NCI-H226 (cell line): Measurements from ENCODE around the gene ASTN2.

Experiments used
- DNase-seq: peaks from one replicate; pipeline ENCODE4 v3.0.0-alpha.2; 2015

ASTN2 gene

DNA sequence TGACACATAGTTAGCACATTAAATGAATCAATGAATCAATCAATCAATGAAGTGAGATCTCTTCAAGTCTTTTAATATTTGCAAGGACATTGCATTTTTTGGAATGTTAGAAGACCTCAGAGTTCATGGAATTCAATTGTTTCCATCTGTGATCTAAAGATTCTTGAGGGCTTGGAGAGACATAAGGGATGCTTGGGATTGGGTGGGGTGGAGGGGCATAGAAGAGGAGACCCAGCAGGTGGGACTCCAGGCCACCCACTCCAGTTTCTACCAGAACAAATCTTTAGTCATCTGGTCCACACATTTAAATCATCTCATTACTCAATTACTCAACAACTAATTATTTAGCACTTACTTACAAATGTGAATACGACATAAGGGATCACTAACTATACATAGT lies 978.7 kb downstream of the ASTN2 start:
- DNase-seq, result no peak

DNA sequence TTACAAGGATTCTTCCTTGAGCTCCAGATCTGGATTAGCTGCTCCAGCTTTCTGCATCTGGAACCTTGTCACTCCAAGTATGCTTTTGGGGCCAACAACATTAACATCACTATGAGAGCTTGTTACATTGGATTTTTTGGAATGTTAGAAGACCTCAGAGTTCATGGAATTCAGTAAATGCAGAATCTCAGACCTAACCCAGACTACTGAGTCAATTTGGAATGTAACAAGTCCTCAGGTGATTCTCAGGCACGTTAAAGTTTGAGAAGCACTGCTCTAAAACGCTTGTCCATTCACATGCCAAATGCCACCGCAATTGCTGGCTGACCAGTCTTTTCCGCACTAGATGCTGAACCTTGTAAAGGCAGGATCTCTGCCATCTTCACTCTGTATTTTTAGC lies 979.2 kb downstream of the ASTN2 start:
- DNase-seq, result no peak

DNA sequence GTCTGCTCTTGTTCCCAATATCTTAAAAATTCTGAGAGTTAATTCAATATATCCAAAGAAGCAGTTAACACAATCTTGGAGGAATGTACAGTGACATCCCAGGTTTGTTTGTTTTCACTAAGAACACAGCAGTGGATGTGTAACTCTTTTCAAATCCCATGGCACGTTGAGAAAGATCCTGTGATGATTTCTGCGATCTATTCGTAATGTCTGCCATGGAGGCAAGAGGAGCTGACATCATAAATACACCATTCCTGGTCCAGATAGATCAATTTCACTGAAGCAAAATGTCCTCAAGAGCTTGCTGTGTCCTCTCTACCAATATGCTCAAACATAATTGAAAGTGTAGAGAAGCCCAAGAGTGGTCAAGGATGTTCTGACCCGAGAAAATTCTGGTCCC lies 980.5 kb downstream of the ASTN2 start:
- no peak for DNase-seq

DNA sequence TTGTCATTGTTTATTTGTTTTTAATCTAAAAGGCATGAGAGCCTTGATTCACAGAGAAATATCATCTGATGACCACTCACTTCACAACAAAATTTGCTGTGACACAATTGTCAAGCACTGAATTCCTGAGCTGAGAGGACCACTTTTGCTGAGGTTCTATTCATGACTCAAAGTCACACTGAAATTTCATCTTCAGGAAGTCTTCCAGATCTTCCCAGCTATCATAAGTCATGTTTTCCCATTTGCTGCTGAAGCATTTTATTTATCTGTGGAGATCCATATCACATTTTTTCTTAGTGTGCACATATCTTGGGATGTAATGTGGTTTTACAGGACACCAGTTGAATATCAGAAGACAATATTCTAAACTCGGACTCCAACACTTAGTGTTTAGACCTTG lies 982.8 kb downstream of the ASTN2 start:
- DNase-seq, result no peak

DNA sequence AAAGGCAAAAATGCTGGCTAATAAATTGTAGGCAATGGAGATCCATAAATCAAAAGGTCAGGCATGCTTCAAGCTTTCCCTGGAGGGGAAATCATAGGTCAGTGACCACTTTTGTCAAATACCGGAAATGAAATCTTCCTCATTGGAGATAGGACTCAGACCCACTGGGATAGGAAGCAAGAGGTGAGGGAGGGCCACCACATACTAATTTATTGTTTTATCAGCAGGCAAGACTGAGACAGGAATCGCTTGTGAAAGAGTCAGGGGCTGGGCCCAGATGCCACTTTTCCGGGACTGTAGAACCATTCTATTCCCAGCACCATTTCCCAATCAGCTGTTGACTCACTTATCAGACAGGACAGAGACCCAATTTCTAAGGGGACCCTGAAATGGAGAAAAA lies 984.0 kb downstream of the ASTN2 start:
- no peak for DNase-seq

DNA sequence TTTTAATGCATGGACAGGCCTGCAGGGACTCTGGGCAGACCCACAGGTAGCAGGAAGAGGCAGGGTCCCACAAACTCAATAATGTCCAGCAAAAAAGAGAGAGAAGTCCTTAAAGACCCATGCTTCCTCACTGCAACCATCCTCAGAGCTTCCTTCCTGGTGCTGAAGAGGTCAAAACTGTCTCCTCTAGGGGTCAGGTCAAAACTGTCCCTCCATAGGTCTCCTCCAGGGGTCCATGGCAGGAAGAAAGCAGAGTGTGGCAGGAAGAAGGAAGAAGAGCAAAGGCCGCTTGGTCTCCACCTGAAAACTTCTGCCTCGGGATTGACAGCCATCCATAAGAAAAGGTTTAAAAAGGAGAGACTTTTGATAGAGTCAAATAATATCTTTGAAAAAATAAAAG lies 989.6 kb downstream of the ASTN2 start:
- DNase-seq, result no peak

DNA sequence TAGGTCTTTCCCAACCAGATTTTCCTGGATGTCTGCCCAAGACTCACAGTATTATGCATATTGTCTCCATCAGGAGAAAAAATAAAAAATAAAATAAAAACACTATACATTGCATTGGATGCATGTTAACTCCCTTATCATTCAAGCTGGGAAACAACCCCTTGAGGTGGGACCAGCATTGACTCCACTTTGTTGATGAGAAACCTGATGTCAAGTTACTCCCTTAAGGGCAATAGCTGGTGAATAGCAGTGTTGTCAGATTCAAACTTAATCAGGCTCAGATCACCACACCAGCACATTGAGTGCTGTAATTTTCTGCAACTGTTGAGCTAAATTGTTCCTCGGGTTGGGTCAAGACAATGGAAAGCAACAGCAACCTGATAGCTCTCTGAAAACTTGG lies 991.7 kb downstream of the ASTN2 start:
- no peak for DNase-seq

DNA sequence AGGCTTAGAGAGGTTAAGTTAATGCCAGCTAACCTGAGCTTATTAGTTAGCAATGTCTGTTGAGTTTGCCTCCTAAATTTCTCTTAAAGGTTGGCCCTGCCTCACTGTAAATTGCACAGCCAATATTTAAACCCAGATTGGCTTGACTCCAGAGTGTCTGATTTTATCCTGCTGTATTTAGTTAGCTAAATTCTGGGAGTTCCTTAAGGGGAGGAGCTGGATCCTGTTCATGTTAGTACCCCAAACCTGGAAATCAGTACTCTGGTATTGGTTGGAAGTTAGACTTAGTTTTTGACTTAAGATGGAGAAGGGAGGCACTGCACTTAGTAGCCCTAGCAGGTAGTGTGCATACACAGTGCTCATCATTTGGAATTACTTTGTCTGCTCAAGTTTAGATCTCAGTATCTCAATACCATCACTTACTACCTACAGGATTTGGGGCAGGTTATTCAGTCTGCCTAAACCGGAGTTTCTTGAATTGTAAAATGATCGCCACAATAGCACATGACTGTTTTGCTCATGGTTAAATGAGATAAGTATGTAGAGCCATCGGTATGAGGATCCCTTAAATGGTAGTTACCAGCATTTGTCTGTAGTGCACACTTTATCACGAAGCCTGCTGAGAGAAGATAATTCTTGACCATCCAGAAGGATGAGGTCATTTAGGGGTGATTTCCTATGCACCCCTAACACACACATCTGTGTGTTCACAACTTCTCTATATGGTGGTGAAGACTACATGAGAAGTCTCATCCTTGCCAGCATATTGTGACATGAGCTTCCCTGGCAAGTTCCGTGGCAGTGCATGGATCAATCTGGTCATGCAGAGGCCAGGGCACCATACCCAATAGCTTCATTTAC lies 992.5 kb downstream of the ASTN2 start:
- DNase-seq, result no peak

DNA sequence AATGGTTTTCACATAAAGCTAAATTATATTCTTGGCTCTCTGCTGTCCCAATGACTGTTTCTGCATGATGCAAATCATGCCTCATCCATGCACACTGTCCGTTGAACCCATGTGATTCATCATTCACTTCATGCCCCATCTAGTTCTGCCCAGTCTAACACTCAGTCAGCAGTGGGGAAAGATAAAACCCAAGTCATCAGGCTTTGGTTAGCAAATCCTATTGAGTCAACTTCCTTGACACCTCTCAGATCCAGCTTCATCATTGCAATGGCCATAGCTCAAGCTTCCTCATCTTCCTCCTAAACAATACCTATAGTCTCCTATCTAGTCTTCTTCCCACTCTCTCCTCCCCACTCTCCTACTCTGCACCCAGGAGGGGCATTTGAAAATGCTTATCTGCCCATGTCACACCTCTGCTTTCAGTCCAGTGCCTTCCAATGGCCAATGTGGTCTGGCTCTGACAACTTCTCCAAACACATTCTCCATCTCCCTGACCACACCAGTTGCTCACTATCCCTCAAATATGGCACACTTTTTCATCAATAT lies 993.8 kb downstream of the ASTN2 start:
- peak; percentile 48 for DNase-seq

DNA sequence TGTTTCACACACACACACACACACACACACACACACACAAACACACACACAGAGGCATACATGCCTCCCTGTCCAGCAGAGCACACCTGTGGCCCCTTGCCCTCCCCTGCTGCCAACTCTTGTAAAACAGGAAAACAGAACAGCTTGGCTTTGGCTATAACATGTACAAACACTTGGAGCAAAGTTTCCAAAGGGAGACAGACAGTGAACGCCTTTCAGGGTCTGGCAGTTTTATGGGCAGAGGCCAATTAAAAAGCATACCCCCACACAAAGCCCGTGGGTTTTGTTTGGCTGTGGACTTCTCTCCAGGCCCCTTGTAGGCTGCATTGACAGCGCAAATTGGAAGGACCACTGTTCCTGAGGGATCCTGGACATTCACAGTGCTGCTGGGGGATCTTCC lies 995.7 kb downstream of the ASTN2 start:
- no peak for DNase-seq

DNA sequence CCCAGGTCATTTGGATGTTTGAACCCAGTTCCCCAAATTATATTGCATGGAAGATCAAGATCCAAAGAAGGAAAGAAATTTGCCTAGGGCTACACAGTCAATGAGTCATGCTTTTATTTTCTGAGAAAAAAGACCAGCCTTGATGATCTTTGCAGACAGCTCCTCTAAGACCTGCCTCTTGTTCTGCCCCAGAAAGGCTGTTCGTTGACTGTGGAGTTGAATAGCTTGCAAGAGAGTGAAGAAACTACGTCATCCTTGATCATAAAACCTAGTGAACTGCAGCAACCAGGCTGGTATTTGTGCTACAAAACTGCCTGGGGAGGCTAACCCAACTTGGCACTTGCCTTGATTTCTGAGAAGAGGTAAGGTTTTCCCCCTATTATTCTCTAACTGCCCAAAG lies 997.4 kb downstream of the ASTN2 start:
- DNase-seq, result peak; percentile 11

DNA sequence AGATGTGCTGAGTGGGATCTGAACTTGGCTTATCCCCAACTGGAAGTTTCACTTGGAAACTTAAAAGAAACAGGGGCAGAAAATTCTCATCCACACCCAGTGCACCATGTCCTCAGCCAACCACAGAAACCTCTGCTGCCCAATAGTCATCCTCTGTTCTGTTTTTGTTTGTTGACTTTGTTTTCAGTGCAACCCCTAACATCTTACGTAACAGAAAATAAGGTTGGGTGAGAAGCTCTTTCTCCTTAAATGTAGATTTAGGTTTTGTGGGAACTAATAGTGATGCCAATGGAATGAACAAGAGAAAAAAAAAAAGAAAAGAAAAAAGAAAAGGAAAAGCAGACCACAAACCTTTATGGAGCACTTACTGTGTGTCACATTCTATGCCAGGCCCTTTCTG lies 998.4 kb downstream of the ASTN2 start:
- DNase-seq, result no peak

DNA sequence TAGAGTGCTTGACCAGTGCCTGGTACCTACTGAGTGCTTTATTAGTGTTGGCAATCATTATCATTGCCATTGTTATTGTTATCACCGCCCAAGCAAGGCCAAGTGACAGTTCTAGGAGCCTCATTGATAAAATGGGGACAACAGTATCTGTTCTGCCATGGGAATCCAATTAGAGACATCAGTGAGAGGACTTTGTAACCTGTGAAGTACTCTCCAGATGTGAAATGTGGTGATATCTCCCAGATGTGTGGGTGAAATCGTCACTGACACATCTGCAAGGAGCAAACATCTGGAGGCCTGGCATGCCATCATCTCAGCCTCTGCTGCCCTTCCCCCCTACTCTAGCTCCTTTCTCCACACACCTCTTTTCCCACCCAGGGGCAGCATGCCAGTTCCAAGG lies 1000.5 kb downstream of the ASTN2 start:
- DNase-seq, result no peak

DNA sequence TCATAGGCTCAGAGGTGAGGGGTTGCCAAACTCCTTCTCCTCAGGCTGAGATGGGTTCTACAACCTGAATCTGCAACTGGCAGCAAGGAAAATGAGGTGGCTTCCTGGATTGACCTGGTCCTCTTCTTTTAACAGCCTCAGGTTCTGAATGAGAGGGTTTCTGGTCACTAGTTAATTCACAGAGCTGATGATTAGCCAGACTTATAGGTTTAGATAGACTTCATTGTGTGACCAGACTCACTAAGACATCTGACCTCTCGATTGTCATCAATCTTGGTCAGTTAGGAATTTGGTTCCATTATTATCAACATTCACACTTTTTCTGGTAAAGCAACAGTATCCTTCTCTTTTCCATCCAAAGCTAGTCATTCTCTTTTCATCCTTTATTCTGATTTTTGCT lies 1003.4 kb downstream of the ASTN2 start:
- no peak for DNase-seq

DNA sequence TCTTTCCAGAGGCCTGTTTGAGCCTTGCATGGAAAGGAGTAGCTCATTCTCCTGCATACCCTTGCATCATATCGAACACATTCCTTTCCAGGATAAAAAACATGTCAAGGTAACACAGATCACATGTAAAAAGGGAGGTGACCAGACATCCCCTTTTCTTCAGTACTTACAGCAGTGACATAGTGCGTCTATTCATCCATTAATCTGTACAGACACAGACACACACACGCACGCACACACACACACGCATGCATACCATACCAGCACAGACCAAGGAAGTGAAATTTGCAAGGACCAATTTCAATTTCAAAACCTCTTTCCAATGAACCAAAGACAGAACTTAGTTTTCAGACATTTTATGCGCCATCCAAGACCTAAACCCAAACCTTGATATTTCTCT lies 1005.2 kb downstream of the ASTN2 start:
- no peak for DNase-seq

DNA sequence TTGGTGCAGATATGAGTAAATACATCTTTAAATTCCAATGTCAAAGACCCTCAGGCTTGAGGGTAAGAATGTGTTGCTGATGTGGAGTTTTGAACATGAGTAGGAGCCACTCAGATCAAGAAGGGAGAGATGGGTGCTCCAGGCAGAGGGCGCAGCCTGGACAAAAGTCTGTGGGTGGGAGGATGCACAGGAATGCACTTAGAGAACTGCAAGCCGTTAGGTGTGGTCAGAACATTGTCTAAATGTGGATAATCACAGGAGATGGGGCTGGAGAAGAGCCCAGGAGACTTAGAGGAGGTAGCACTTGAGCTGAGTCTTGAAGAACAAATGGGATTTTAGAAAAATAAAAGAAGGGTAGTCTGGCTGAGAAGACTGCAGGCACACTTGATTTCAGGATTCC lies 1005.7 kb downstream of the ASTN2 start:
- DNase-seq, result no peak

DNA sequence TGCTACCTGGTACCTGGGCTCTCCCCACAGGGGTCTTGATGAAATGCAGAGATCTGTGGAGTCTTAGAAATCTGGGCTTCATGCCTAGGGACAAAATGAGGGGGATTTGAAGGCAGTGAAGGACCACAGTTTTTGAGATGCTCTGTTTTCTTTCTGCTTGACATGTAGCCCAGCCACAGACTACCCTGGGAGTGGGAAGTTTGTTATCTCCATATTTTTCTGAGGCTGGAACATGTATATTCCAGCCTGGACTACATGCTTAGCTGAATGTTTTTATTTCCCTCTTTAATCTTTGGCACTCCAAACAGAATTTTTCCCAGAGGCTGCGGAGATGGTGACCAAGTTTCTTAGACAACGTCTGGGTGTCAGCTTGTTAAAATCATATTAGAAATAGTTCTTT lies 1008.4 kb downstream of the ASTN2 start:
- no peak for DNase-seq

DNA sequence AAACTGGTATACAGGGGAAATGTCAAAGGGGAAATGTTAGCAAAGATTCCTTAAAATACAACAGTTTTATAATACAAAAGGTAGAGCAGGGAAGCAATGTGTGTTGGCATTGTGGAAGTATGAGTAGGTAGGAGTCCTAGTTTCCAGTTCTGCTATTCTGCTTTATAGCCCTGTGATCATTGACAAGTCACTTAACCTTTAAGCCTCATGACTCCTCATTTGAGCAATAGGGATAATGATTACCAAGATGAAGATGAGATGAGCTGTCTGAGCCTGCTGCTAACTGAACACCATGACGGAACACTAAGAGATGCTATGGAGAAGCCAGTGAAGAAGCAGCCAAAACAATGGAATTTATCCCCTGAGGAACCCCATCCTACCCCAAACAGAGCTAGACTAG lies 1009.5 kb downstream of the ASTN2 start:
- DNase-seq, result no peak

DNA sequence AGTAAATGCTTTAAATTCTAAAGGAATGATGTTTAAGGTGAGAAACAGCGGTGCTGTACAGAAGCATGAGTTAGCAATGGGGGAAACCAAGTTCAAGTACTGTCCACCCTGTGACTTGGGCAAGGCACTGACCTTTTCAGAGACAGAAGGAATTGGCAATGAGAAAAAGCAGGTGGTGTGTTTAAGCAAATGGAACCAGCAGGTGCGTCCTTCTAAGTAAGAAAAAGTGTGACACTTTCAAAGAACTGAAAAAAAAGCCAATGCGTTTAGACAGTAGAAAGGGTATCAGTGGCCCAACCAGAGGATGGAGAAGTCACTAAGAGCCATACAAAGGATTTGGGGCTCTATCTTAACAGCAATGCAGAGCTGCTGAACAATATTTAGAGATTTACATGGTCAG lies 1010.6 kb downstream of the ASTN2 start:
- DNase-seq, result no peak

DNA sequence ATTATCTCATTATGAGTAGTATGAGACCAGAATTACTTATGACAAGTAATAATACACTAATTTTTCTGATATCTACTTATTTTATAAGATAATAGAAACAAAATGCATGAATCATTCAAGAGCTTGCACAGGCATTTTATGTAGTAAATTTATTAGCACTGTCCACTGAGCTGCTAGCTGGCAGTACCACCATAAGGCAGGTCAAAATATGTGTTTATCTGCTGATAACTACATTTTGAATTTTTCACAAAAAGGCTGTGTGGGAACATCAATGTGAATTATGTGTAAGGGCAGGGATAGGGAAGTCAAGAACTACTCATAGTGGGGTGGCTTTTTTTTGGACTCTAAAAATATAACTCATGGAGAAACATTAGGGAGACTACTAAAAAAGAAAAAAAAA lies 1011.7 kb downstream of the ASTN2 start:
- no peak for DNase-seq

DNA sequence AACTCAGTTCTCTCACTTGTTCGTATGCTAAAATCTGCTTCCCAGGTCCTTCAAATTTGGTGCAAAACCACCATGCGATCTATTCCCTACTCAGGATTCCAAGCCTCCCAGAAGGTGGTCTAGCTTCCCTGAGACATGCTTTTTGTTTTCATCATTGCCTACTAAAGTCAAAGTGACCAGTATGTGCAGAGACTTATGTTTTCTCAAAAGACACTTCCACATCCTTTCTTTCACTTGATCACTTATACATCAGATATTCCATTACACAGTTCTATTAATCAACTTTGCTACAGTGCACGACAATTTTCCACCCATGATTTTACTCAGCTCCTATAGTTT lies 1019.2 kb downstream of the ASTN2 start:
- no peak for DNase-seq

DNA sequence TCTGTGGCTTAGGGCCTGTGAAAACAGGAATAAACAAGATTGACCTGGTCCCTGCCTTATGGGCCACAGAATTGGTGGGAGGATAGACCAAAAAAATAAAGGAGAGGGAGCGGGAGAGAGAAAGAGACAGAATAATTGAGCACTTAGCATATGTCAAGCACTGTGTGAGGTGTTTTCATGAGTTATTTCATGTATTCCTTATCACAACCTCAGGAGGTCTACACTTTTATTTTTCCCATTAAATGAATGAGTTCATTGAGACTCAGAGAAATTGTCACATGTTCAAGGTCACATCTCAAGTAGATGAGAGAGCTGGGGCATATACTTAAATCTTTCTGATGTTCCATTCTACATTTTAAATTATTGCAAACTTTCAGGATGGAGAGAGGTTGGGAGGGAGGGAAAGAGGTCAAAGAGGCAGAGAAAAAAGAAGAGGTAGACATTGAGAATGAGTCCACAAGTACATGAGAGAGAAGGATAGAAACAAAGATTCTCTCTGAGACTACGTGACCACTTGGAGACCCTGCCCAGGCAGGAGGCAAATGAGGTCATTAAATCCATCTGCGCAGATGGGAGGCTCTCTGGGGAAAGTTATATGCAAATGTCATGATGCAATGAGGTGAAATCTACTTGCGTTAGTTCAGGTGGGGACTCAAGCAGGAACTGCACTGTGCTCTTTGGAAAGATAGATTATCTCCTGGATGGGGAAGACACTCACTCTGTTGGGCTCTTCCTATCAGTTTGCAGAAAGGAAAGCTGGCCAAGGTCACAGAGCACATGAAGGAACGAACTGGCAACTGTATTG lies 1019.8 kb downstream of the ASTN2 start:
- DNase-seq, result no peak

DNA sequence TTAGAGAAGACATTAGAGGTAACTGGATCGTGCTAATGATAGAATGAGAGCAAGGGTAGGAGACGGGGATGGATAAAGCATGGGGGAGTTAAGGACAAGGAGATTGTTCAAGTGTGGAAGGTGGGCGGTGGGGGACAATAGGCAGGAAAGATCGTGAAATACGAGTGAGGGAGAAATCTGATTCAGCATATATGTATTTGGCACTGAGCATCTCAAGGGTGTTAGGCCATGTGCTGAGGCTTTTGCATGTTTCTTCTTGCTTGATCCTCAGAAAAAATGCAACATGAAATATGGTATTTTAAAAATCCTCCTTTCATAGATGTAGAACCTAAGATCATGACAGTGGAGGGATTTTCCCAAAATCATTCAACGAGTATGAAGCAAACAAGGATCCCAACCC lies 1020.8 kb downstream of the ASTN2 start:
- no peak for DNase-seq

DNA sequence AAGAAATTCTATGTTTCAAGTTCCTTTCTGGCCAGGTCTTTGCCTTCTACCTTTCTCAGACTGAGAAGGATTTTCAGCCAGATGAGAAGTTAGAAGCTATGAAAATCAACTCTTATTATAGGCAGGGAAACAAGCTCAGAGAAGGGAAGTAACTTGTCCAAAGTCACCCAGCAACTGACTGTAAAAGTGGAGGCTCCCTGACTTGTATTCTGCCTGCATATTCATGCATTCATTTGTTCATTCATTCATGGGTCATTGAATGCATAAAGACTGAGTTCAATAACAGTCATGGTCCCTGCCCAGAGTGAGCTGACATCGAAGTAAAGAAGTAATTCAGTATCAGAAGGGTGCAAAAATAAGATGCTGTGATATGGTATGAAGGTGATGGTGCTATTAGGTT lies 1021.7 kb downstream of the ASTN2 start:
- DNase-seq, result no peak
